8988T (cell line): ENCODE results near the gene PAIP2B.
"Not testable (repeated sequence)": the region's sequence is repeated elsewhere in the genome, so short reads cannot be mapped to it uniquely, and the experiment has no call there.

Source experiments
- DNase-seq: peaks from one replicate; pipeline ENCODE4 v3.0.0; 2011

PAIP2B gene

GRCh38 chr2:71226965-71227560 is at the start of gene PAIP2B:
Gene PAIP2B (minus strand): TSS chr2:71227103. CDS start chr2:71202589, 24,514 bp downstream.
- DNase-seq, result peak; percentile 29

- DNase-seq, result no peak
Measured at GRCh38 chr2:71275939-71276310, 49.0 kb upstream of the PAIP2B start.

GRCh38 chr2:71269511-71270090 is 42.7 kb upstream of the PAIP2B start:
- DNase-seq, result no peak

GRCh38 chr2:71263386-71263785 is 36.5 kb upstream of the PAIP2B start:
- no peak for DNase-seq

GRCh38 chr2:71261534-71261933 is 34.6 kb upstream of the PAIP2B start:
- no peak for DNase-seq

GRCh38 chr2:71256421-71256820 is 29.5 kb upstream of the PAIP2B start:
- DNase-seq, result no peak

GRCh38 chr2:71254776-71255175 is 27.9 kb upstream of the PAIP2B start:
- DNase-seq, result no peak

GRCh38 chr2:71254078-71254477 is 27.2 kb upstream of the PAIP2B start:
- DNase-seq, result no peak

- DNase-seq, result no peak
Measured at GRCh38 chr2:71253476-71253875, 26.6 kb upstream of the PAIP2B start.

- DNase-seq, result no peak
Measured at GRCh38 chr2:71252862-71253261, 26.0 kb upstream of the PAIP2B start.

- no peak for DNase-seq
Measured at GRCh38 chr2:71250935-71251334, 24.0 kb upstream of the PAIP2B start.

GRCh38 chr2:71244302-71244660 is 17.4 kb upstream of the PAIP2B start:
- no peak for DNase-seq

- DNase-seq, result no peak
Measured at GRCh38 chr2:71243634-71244301, 16.9 kb upstream of the PAIP2B start.

GRCh38 chr2:71240794-71241193 is 13.9 kb upstream of the PAIP2B start:
- no peak for DNase-seq

- no peak for DNase-seq
Measured at GRCh38 chr2:71238089-71238488, 11.2 kb upstream of the PAIP2B start.

- no peak for DNase-seq
Measured at GRCh38 chr2:71235930-71236587, 9.2 kb upstream of the PAIP2B start.

GRCh38 chr2:71233072-71233471 is 6.2 kb upstream of the PAIP2B start:
- not testable (repeated sequence) for DNase-seq

GRCh38 chr2:71226096-71226964 is 573 bp downstream of the PAIP2B start:
- DNase-seq, result no peak

- no peak for DNase-seq
Measured at GRCh38 chr2:71224935-71225334, 2.0 kb downstream of the PAIP2B start.

GRCh38 chr2:71224457-71224856 is 2.4 kb downstream of the PAIP2B start:
- DNase-seq, result no peak

GRCh38 chr2:71223767-71224333 is 3.1 kb downstream of the PAIP2B start:
- peak; percentile 29 for DNase-seq

- no peak for DNase-seq
Measured at GRCh38 chr2:71220743-71221142, 6.2 kb downstream of the PAIP2B start.

GRCh38 chr2:71216501-71216900 is 10.4 kb downstream of the PAIP2B start:
- DNase-seq, result no peak
